GM13977 (cell line): ENCODE measurements around the gene PPP4R3B.

ENCODE experiments used
- DNase-seq: peaks from one replicate; pipeline ENCODE4 v3.0.0; 2012; ENCODE audit warnings: low spot score
- in situ Hi-C: fragments of 300-500 bp; cut with MboI; formaldehyde crosslinking; loops from one replicate; pipeline ENCODE4 v1.12.0; 2022; ENCODE audit warnings: low sequenced_read_pairs, low pct_unique_long_range_greater_than_20kb, mixed read lengths, inconsistent platforms; ENCODE audit not compliant: unreplicated experiment
- TF ChIP-seq, protein P1 (sequence below): IDR thresholded peaks from 2 replicates; pipeline ENCODE4 v1.5.1; 2012; ENCODE audit warnings: mild to moderate bottlenecking, control low read depth; ENCODE audit not compliant: insufficient read depth; ENCODE audit errors: extremely low read depth, missing control alignments

Gene PPP4R3B

DNA sequence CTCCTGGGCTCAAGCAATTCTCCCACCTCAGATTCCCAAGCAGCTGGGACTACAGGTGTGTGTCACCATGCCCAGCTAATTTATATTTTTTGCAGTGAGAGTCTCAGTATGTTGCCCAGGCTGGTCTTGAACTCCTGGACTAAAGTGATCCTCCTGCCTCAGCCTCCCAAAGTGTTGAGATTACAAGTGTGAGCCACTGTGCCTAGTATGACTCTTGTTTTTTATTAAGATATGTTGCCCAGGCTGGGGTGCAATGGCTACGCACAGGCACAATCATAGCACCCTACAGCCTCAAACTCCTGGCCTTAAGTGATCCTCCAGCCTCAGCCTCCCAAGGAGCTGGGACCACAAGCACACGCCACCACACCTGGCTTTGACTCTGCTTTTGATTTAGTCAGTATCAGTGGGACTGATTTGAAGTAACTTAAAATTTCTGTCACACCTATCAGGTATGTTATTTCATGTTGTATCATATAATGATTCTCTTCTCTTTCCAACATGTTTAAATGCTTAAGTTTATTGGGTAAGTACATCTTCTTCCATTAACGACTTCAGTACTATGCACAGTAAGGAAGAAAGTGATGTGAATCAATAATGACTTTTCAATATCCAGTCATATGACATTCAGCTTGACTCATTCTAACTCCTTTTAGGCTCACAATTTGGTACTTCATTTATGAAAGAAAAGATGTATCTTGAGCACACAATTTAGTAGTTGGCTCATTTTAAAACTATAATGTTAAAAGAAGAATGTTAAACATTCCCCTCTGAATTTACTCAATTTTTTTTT, 6.3 kb downstream of the PPP4R3B start:
- in situ Hi-C loops = no loop called here
- TF ChIP-seq, protein P1, sequence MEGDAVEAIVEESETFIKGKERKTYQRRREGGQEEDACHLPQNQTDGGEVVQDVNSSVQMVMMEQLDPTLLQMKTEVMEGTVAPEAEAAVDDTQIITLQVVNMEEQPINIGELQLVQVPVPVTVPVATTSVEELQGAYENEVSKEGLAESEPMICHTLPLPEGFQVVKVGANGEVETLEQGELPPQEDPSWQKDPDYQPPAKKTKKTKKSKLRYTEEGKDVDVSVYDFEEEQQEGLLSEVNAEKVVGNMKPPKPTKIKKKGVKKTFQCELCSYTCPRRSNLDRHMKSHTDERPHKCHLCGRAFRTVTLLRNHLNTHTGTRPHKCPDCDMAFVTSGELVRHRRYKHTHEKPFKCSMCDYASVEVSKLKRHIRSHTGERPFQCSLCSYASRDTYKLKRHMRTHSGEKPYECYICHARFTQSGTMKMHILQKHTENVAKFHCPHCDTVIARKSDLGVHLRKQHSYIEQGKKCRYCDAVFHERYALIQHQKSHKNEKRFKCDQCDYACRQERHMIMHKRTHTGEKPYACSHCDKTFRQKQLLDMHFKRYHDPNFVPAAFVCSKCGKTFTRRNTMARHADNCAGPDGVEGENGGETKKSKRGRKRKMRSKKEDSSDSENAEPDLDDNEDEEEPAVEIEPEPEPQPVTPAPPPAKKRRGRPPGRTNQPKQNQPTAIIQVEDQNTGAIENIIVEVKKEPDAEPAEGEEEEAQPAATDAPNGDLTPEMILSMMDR = no peak
- DNase-seq = no peak

DNA sequence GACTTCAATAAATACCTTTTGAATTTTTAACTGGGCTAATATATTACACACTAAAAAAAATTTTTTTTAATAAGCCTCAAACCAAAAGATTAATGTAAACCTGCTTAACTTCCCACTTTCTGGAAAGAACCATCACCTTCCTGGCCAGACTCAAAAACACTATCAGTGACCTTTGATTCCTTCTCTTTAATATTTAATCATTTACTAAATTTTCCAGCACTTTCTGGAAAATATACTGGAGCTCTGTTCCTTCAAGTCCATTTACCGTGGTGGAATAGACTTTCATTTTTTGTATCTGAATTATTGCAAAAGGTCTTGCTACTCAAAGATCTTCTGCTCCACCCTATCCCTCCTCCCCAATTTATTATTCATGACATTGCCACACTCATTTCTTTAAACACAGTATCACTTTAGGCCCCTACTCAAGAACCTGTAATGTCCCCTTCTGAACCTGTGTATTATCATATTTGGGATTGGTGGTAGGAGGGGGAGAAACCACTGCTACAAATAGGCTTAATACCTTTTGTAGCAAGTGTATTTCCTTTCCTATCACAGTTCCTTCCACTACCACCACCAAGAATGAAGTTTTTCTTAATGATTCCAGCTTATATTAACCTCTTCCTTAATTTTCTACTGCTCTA, 7.4 kb downstream of the PPP4R3B start:
- TF ChIP-seq, protein P1 = no peak

DNA sequence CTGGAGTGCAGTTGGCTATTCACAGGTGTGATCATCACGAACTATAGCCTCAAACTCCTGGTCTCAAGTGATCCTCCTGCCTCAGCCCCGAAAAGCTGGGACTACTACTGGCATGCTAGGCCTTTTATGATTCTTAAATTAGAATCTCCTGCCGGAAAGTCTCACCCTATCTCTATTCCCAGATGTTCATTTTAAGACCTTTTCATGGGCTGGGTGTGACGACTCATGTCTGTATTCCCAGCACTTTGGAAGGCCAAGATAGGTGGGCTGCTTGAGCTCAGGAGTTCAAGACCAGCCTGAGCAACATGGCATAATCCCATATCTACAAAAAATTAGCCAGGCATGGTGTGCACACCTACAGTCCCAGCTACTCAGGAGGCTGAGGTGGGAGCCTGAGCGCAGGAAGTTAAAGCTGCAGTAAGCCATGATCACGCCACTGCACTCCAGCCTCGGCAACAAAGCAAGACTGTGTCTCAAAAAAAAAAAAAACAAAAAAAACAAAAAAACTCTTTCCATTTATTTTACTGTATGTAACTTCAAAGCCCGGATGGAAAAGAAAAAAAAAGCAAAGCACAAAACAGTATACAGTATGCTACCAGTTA, 8.1 kb downstream of the PPP4R3B start:
- no peak for DNase-seq
- in situ Hi-C loops = no loop called here
- TF ChIP-seq, protein P1 = no peak

More for the DNA sequence above, 7.4 kb downstream of the PPP4R3B start:
- in situ Hi-C loops = no loop called here
- DNase-seq = no peak

DNA sequence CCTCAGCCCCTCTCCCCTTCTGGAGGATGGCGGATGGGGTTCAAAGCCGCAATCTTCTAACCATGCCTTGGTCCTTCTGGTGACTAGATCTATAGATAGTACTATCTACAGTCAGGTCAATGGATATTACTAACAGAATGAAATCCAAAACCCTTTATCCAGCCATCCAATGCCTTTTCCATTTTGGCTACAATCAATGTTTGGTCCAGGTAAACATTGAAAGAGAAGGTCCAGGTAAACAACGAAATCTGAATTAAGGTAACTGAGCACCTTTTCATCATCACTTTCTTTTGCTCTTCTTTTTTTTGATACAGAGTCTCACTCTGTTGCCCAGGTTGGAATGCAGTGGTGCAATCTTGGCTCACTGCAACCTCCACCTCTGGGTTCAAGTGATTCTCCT, 9.7 kb downstream of the PPP4R3B start:
- TF ChIP-seq, protein P1 = no peak
- DNase-seq = no peak
- in situ Hi-C loops = no loop called here

DNA sequence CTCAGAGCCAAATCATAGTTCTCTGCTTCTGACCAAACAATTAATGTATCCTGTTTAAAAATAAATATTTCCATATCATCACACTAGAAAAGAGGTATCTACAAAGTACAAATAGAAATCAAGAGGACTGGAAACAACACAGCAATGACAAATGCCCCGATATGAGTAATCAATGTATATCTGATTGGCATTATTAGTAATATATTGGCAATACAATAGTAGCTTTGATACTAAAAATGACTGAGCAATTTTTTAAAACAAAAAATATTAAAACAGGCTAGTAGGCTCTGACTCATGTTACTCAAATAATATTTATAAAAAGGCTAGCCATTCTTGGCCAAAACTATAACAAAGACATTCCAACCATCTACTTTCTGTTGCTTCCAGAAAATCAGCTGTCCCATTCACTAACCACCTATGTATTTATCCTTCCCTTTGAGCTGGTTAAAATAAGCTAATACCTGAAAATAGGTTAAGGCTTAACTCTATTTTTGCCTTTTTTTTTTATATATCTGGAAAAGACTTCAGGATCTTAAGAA, 13.3 kb downstream of the PPP4R3B start:
- TF ChIP-seq, protein P1 = no peak
- DNase-seq = no peak
- in situ Hi-C loops = no loop called here

DNA sequence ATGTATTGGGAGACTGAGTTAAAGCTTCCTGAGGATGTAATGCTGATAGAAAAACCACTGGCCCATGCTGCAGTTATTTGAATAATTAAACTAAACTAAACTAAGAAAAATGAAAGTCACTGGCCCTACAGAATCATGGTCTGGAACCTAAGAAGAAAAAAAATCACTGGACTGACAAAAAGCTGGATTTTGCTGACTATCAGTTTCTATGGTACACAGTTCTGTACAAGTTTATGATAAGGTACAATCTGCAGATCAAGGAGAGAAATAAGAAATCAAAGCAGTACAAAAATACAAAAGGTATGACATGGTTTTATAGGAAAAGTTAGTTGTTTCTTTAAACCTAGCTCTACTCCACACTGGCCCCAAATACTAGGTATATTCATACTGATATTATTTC, 15.6 kb downstream of the PPP4R3B start:
- no peak for DNase-seq
- in situ Hi-C loops = no loop called here
- TF ChIP-seq, protein P1 = no peak
